A549 (cell line): ENCODE measurements around the gene PTPRG.

Source experiments
- EP300 ChIP-seq, 2 experiments: fragments of >200 bp; sonication (Bioruptor Twin); formaldehyde crosslinking; IDR thresholded peaks; 2 replicates in 1 of 2; 3 replicates in 1 of 2; pipeline ENCODE4 v1.6.1; 2016 to 2017
- REST ChIP-seq: fragments of 200-600 bp; sonication (generic); IDR thresholded peaks from 2 replicates; pipeline ENCODE4 v1.6.1; 2016; ENCODE audit warnings: antibody characterized with exemption, mild to moderate bottlenecking, moderate library complexity

GRCh38 chr3:61518590-61518989, 42.8 kb upstream of the PTPRG start:
- TF ChIP-seq EP300 (IDR thresholded peaks at IDR 0.05) = no peak
- TF ChIP-seq REST = no peak
